ENCODE data around the gene MRPL49. TPM values are rescaled to one million over a fixed set of nuclear protein-coding genes. Genes with fewer than 3 reads are reported as not detected.

The MRPL49 gene
- total and polyA plus RNA-seq, 9 of the 15 experiments (the other 6 are each of a cell fraction or from before 2014, with no cell fraction given) = 74.3 to 132 (median 91.2) TPM

DNA sequence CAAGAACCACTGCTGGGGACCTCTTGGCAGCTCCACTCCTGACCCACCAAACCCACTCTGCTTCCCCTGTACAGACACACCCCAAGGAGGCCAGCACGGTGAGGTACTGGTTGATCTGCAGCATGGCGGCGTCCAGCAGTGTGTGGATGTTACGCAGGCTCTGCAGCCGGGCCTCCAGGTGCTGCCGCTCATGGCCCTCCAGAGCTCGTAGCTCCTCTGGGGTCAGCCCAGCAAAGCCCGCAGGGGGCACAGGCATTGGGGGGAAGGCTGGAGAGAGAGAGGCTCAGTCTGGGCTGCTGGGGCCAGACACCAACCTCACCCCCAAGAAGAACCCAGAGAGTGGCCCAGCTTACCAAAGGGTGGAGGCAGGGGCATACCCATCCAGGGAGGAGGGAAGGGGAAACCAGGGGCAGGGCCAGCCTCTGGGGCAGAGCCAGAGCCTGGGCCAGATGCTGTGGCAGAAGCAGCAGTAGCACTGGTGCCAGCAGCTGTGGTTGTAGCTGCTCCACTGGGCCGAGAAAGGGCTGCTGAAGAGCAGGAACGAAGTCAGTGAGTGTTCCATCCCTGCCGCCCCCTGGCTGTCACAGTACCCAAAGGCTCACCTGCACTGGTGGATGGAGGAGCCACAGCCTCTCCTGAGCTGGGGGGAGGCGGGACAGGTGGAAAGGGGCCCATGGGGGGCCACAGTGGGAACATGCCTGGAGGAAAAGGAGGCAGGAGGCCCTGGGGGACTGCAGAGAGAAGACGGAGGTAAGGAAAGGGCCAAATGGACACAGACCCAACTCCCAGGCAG, 7.7 kb downstream of the MRPL49 start:
- intact Hi-C loops (cut with micrococcal nuclease) = no loop called here

More for the DNA sequence above, 7.7 kb downstream of the MRPL49 start:
- ChIA-PET CTCF (ENCODE audit: low intra/inter-chr PET ratio) (no interaction called here), POLR2A (interaction anchor here (0.6 to 8.4 kb wide), 10 partner anchors 7 to 1241 kb away, joined by 3 to 182 read pairs (median 4); partner anchors contain the start of genes FAU, MRPL49, SPDYC and TM7SF2)
- FAIRE-seq = no peak
- Histone ChIP-seq H3K36me3 (ENCODE audit: control insufficient read depth, insufficient read depth, low read length) (peaks cover 81% of the 10 kb centered on the region), H3K4me3 (no peak overlapping the region), H3K79me2 (ENCODE audit: control insufficient read depth, insufficient read depth, low read length) (peaks cover 39% of the 10 kb centered on the region), H3K27ac (ENCODE audit: extremely low read depth, low read depth, low read length) (no peak overlapping the region), H3K9ac (ENCODE audit: insufficient read depth in 1 of 2, low read depth in 2 of 2, low read length in 2 of 2) (peak overlapping the region in 1 of 2 experiments; percentile 17; a peak in 1 of 4 replicates), H3K4me1 (replicated peaks in 1 of 2; ENCODE audit: control insufficient read depth in 2 of 2, insufficient read depth in 2 of 2, low read length in 2 of 2) (peaks cover 12 to 34% of the 10 kb centered on the region in 2 experiments; a peak in 4 of 5 replicates), H3K9me3 (replicated peaks; ENCODE audit: control insufficient read depth, insufficient read depth, low read depth, low read length) (no peaks in the 10 kb centered on the region), H2AFZ (ENCODE audit: low read depth, low read length) (no peak overlapping the region), H3K4me2 (ENCODE audit: insufficient read depth, low read length) (no peak overlapping the region), H3K9me1 (ENCODE audit: control insufficient read depth, insufficient read depth, low read length) (peaks cover 4% of the 10 kb centered on the region), H3K27me3 (ENCODE audit: control insufficient read depth in 2 of 2, insufficient read depth in 2 of 2, low read length in 2 of 2) (no peaks in the 10 kb centered on the region), H4K20me1 (replicated peaks; ENCODE audit: control insufficient read depth, insufficient read depth, low read length) (peaks cover 13% of the 10 kb centered on the region; the same call in 1 of the 2 replicates)
- in situ Hi-C loops (cut with MboI) = no loop called here
- ATAC-seq = no peak
- DNase-seq (ENCODE audit: extremely low read depth in 1 of 4, low spot score in 3 of 4) = no peak
- WGBS (ENCODE audit: insufficient coverage, low coverage, missing lambda C conversion rate) = 91% methylated on average over 10 of the region's 13 CpGs
- BruUV-seq (replicated peaks) = no TSS peak
- peak; percentile 74 for TF ChIP-seq POLR2G (IDR thresholded peaks at IDR 0.05; ENCODE audit: low read depth, low read length)
- TF ChIP-seq RBFOX2 (IDR thresholded peaks at IDR 0.05; ENCODE audit: low read depth, low read length) = peak; percentile 68
- TF ChIP-seq FOXM1 (IDR thresholded peaks at IDR 0.05; ENCODE audit: low read depth) = no peak
- no peak for TF ChIP-seq FOXM1 (CRISPR knock-in tag; IDR thresholded peaks at IDR 0.05; ENCODE audit: low read depth)
- TF ChIP-seq, protein P1, sequence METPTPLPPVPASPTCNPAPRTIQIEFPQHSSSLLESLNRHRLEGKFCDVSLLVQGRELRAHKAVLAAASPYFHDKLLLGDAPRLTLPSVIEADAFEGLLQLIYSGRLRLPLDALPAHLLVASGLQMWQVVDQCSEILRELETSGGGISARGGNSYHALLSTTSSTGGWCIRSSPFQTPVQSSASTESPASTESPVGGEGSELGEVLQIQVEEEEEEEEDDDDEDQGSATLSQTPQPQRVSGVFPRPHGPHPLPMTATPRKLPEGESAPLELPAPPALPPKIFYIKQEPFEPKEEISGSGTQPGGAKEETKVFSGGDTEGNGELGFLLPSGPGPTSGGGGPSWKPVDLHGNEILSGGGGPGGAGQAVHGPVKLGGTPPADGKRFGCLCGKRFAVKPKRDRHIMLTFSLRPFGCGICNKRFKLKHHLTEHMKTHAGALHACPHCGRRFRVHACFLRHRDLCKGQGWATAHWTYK (CRISPR knock-in tag; IDR thresholded peaks at IDR 0.05) = no peak
- no peak for TF ChIP-seq TAF15 (IDR thresholded peaks at IDR 0.05; ENCODE audit: low read depth, low read length)
- TF ChIP-seq RBM22 (IDR thresholded peaks at IDR 0.05; ENCODE audit: low read depth, low read length, poor library complexity, severe bottlenecking) = peak; percentile 43
